Endothelial cell of umbilical vein (primary cell): Measurements from ENCODE around the gene KCTD5. TPM values are rescaled to one million over a fixed set of nuclear protein-coding genes. Genes with fewer than 3 reads are reported as not detected.

Source experiments
- BruUV-seq: library from RNA; stranded (reverse); fragments of 400-500 nt; replicated peaks from 2 replicates; lab custom pipeline; 2021; lab: Mats Ljungman, UMichigan
- CTCF ChIA-PET: fragments of 300-600, 350-600 bp; sonication (Branson Sonifier 250); formaldehyde crosslinking; loops from one replicate; lab custom pipeline; 2021; ENCODE audit warnings: antibody characterized with exemption, inconsistent platforms; lab: Charles Lee
- POLR2A ChIA-PET: fragments of 300-600, 350-600 bp; sonication (Branson Sonifier 250); formaldehyde crosslinking; loops from one replicate; lab custom pipeline; 2021; ENCODE audit warnings: antibody characterized with exemption, inconsistent platforms; lab: Charles Lee
- DNase-seq: peaks from one replicate; pipeline ENCODE4 v3.0.0-alpha.2; 2011; ENCODE audit warnings: low read depth, low spot score
- FAIRE-seq: peaks from 2 replicates; lab custom pipeline; 2011; peaks lifted over from hg19 to GRCh38; lab: Jason Lieb, UNC
- H2AFZ ChIP-seq: 2 replicates; pipeline ENCODE4 v1.6.0; 2012; ENCODE audit warnings: low read depth, low read length, control low read depth, inconsistent platforms
- H3K27ac ChIP-seq: 2 replicates; pipeline ENCODE4 v1.5.1; 2011; ENCODE audit warnings: low read depth, mild to moderate bottlenecking, control low read depth, low read length, moderate library complexity; ENCODE audit not compliant: insufficient read depth
- H3K27me3 ChIP-seq, 2 experiments: 2 replicates each; pipeline versions ENCODE4 v1.6.0 to v1.6.1; 2011; ENCODE audit warnings: low read length in 2 of 2, mixed read lengths in 1 of 2; ENCODE audit not compliant: control insufficient read depth in 2 of 2, insufficient read depth in 2 of 2
- H3K36me3 ChIP-seq, 2 experiments: 2 replicates in 1 of 2; 3 replicates in 1 of 2; pipeline ENCODE4 v1.5.1; 2011; ENCODE audit warnings: low read length in 2 of 2, mild to moderate bottlenecking in 1 of 2, moderate library complexity in 1 of 2; ENCODE audit not compliant: control insufficient read depth in 2 of 2, insufficient read depth in 2 of 2; ENCODE audit errors: extremely low read depth in 1 of 2
- H3K4me1 ChIP-seq: 3 replicates; pipeline ENCODE4 v1.5.1; 2011; ENCODE audit warnings: mild to moderate bottlenecking, low read length; ENCODE audit not compliant: control insufficient read depth, insufficient read depth; ENCODE audit errors: extremely low read depth
- H3K4me2 ChIP-seq: 2 replicates; pipeline ENCODE4 v1.6.1; 2011; ENCODE audit warnings: low read length, control low read depth, mixed read lengths; ENCODE audit not compliant: insufficient read depth
- H3K4me3 ChIP-seq, 3 experiments: fragments of 200-600 bp in 1 of 3; sonication (generic), shearing (Covaris generic) in 1 of 3; replicated peaks in 1 of 3; 2 replicates each; pipeline ENCODE4 v1.5.1; 2011 to 2016; ENCODE audit warnings: control low read depth in 3 of 3, low read length in 3 of 3, mild to moderate bottlenecking in 2 of 3, inconsistent platforms in 1 of 3, low read depth in 1 of 3, moderate library complexity in 1 of 3; ENCODE audit not compliant: insufficient read depth in 1 of 3
- H3K79me2 ChIP-seq: 2 replicates; pipeline ENCODE4 v1.6.0; 2012; ENCODE audit warnings: low read length, inconsistent platforms; ENCODE audit not compliant: control insufficient read depth, insufficient read depth
- H3K9ac ChIP-seq: replicated peaks from 2 replicates; pipeline ENCODE3; 2011; ENCODE audit warnings: low read length, control low read depth; ENCODE audit not compliant: insufficient read depth; ENCODE audit errors: extremely low read depth
- H3K9me1 ChIP-seq: replicated peaks from 3 replicates; pipeline ENCODE4 v1.6.0; 2011; ENCODE audit warnings: mild to moderate bottlenecking, low read length; ENCODE audit not compliant: control insufficient read depth, insufficient read depth; ENCODE audit errors: extremely low read depth
- H3K9me3 ChIP-seq: replicated peaks from 2 replicates; pipeline ENCODE4 v1.5.1; 2012; ENCODE audit warnings: low read length, inconsistent platforms; ENCODE audit not compliant: control insufficient read depth, insufficient read depth
- H4K20me1 ChIP-seq: replicated peaks from 2 replicates; pipeline ENCODE3; 2011; ENCODE audit warnings: mild to moderate bottlenecking, low read length; ENCODE audit not compliant: control insufficient read depth, insufficient read depth; ENCODE audit errors: extremely low read depth
- CTCF ChIP-seq, 2 donors: IDR thresholded peaks; 1 replicate in 1 of 2; 2 replicates in 1 of 2; pipeline ENCODE4 v1.5.1; 2011; ENCODE audit warnings: low read length in 2 of 2, mild to moderate bottlenecking in 2 of 2, moderate library complexity in 2 of 2, control low read depth in 1 of 2, inconsistent platforms in 1 of 2, low read depth in 1 of 2; ENCODE audit not compliant: insufficient read depth in 1 of 2; ENCODE audit errors: extremely low read depth in 1 of 2
- EZH2 ChIP-seq: IDR thresholded peaks from 2 replicates; pipeline ENCODE4 v1.6.1; 2012; ENCODE audit warnings: borderline replicate concordance, low read depth, mild to moderate bottlenecking, moderate library complexity, low read length, inconsistent platforms; ENCODE audit not compliant: severe bottlenecking
- FOS ChIP-seq: IDR thresholded peaks from 2 replicates; pipeline ENCODE4 v1.6.1; 2011; ENCODE audit warnings: mild to moderate bottlenecking, low read length, moderate library complexity, borderline replicate concordance; ENCODE audit not compliant: insufficient read depth
- GATA2 ChIP-seq: IDR thresholded peaks from 2 replicates; pipeline ENCODE4 v1.7.0; 2011; ENCODE audit warnings: low read depth, mild to moderate bottlenecking, moderate library complexity, mixed read lengths, low read length; ENCODE audit not compliant: insufficient read length, insufficient read depth
- JUN ChIP-seq: IDR thresholded peaks from 2 replicates; pipeline ENCODE4 v1.6.1; 2011; ENCODE audit warnings: borderline replicate concordance, low read depth; ENCODE audit not compliant: insufficient read length, insufficient read depth
- MYC ChIP-seq: IDR thresholded peaks from one replicate; pipeline ENCODE4 v1.6.1; 2011; ENCODE audit warnings: mild to moderate bottlenecking, low read depth, low read length
- POLR2A ChIP-seq: IDR thresholded peaks from 2 replicates; pipeline ENCODE4 v1.6.1; 2012; ENCODE audit warnings: low read depth, mild to moderate bottlenecking, control low read depth, low read length
- POLR2AphosphoS5 ChIP-seq: IDR thresholded peaks from 2 replicates; pipeline ENCODE4 v1.6.1; 2012; ENCODE audit warnings: low read depth, mild to moderate bottlenecking, control low read depth, low read length, moderate library complexity; ENCODE audit not compliant: insufficient read depth
- dilution Hi-C: fragments of 300-500 bp; cut with MboI; formaldehyde crosslinking; loops from one replicate; pipeline ENCODE4 v1.15.0; 2019; ENCODE audit warnings: low sequenced_read_pairs; ENCODE audit not compliant: extremely low pct_ligation_motif_present
- intact Hi-C: fragments of 100-400 bp; cut with micrococcal nuclease; formaldehyde crosslinking; loops from one replicate; pipeline ENCODE4 v1.10.0; 2022
- polyA plus RNA-seq, 4 experiments: library from polyadenylated mRNA; depleted of rRNA in 3 of 4; stranded (reverse) in 3 of 4; unstranded in 1 of 4; fragments of >200 nt; gene quantifications; 2 replicates each; pipeline versions ENCODE4 v1.2.1 to v1.2.3, GENCODE V29; 2011 to 2012; ENCODE audit warnings: missing spikeins in 1 of 4
- total RNA-seq: library from RNA; stranded (reverse); gene quantifications from 2 replicates; pipeline ENCODE4 v1.2.3, GENCODE V29; 2021
- TF ChIP-seq, protein P1 (sequence below): IDR thresholded peaks from 2 replicates; pipeline ENCODE4 v1.6.1; 2011; ENCODE audit not compliant: insufficient read depth, insufficient read length

The KCTD5 gene
- total and polyA plus RNA-seq, 2 donors (not counting 3 experiments of a cell fraction or from before 2014, with no cell fraction given) = 32.2 to 42.0 TPM

- intact Hi-C loops (no loop called here), dilution Hi-C loops (no loop called here)
- Histone ChIP-seq H2AFZ (no peak overlapping the region), H3K79me2 (no peaks in the 10 kb centered on the region), H3K9me3 (no peaks in the 10 kb centered on the region), H3K4me2 (no peak overlapping the region), H3K4me3 (no peak overlapping the region), H3K27me3 (no peaks in the 10 kb centered on the region), H3K27ac (no peak overlapping the region), H3K36me3 (no peaks in the 10 kb centered on the region), H4K20me1 (no peaks in the 10 kb centered on the region), H3K9ac (no peak overlapping the region), H3K9me1 (no peaks in the 10 kb centered on the region), H3K4me1 (peaks cover 4% of the 10 kb centered on the region)
- no peak for FAIRE-seq
- TF ChIP-seq GATA2 (no peak), EZH2 (no peak), FOS (no peak), JUN (no peak), CTCF (IDR thresholded peaks at IDR 0.05; ENCODE audit: extremely low read depth in 1 of 2, insufficient read depth in 1 of 2, low read depth in 1 of 2, low read length in 2 of 2) (no peak), POLR2AphosphoS5 (no peak), POLR2A (no peak), MYC (no peak)
- TF ChIP-seq, protein P1, sequence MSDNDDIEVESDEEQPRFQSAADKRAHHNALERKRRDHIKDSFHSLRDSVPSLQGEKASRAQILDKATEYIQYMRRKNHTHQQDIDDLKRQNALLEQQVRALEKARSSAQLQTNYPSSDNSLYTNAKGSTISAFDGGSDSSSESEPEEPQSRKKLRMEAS = no peak
- no TSS peak for BruUV-seq
- DNase-seq = no peak
- ChIA-PET POLR2A (interaction anchor here (0.5 kb wide), 1 partner anchor 549 kb away, joined by 5 read pairs; no protein-coding TSS in a partner anchor), CTCF (interaction anchor here (0.6 to 1.1 kb wide), 4 partner anchors 9 to 81 kb away, joined by 3 to 4 read pairs (median 3); partner anchors contain the start of gene PRSS41)
These were observed 34.6 kb downstream of the KCTD5 start for GRCh38 chr16:2716948-2717347.
